BJ (cell line): ENCODE measurements around the gene CALML5. TPM values are rescaled to one million over a fixed set of nuclear protein-coding genes. Genes with fewer than 3 reads are reported as not detected.

Experiments
- CTCF ChIA-PET: fragments of 350-600 bp; formaldehyde crosslinking; extraction: SDS; loops from one replicate; lab custom pipeline; 2021; ENCODE audit warnings: antibody characterized with exemption, inconsistent platforms; lab: Yijun Ruan, JAX
- POLR2A ChIA-PET: fragments of 300-600 bp; sonication (Branson Sonifier 250); formaldehyde crosslinking; extraction: SDS; loops from one replicate; lab custom pipeline; 2021; ENCODE audit warnings: antibody characterized with exemption; lab: Charles Lee
- DNase-seq: peaks from one replicate; pipeline ENCODE4 v3.0.0-alpha.2; 2011; ENCODE audit warnings: low read depth
- H3K27me3 ChIP-seq: 2 replicates; pipeline ENCODE4 v1.6.0; 2011; ENCODE audit warnings: low read length; ENCODE audit not compliant: control insufficient read depth, insufficient read depth
- H3K36me3 ChIP-seq: 2 replicates; pipeline ENCODE4 v1.5.1; 2011; ENCODE audit warnings: low read length; ENCODE audit not compliant: control insufficient read depth, insufficient read depth
- H3K4me3 ChIP-seq: 2 replicates; pipeline ENCODE4 v1.5.1; 2011; ENCODE audit warnings: low read depth, mild to moderate bottlenecking, control low read depth, low read length
- CTCF ChIP-seq: IDR thresholded peaks from 2 replicates; pipeline ENCODE4 v1.5.1; 2011; ENCODE audit warnings: low read depth, mild to moderate bottlenecking, control low read depth, inconsistent platforms, low read length, moderate library complexity; ENCODE audit not compliant: insufficient read depth
- polyA plus RNA-seq: library from polyadenylated mRNA; depleted of rRNA; stranded (reverse); fragments of >200 nt; gene quantifications from 2 replicates; pipeline ENCODE4 v1.2.3, GENCODE V29; 2011

CALML5 gene
- polyA plus RNA-seq, 1 experiment = not detected

DNA sequence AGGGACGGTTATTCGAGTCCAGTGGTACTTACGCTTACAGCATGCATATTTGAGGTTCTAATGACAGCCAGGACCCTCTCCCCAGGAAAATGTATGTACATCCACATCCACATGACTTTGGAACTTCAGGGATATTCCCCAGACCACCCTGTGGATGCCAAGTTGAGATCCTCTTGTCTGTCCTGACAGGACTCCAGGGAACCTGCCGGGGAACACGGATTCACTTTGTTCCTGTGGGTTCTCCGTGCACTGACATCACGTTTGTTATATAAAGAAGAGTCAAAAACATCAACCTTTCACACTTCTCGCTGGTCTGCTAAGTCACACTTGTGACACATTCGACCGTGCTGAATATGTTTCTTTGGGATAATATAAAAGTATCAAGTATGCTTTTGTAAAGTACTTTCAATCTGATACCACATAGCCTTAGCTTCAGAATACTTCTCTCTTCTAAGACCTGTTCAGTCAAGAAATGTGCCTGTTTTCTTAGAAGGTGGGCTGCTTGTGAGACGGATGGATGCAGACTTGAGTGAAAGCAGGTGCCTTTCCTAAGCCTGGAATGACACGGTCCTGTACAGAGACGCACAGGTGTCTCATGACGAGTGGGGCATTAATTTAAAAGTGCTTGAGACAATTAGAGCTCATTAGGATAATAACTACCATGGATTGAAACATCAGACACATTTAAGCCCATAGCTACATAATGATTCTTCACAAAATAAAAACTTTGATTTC is 38.7 kb downstream of the CALML5 start:
- POLR2A ChIA-PET = no interaction called here
- CTCF ChIA-PET = interaction anchor here (1.3 to 2.1 kb wide), 4 partner anchors 18 to 167 kb away, joined by 3 to 16 read pairs (median 3); no protein-coding TSS in a partner anchor
- Histone ChIP-seq H3K27me3 (no peaks in the 10 kb centered on the region), H3K4me3 (no peak overlapping the region), H3K36me3 (peaks cover 9% of the 10 kb centered on the region)
- no peak for DNase-seq
- TF ChIP-seq CTCF = no peak

DNA sequence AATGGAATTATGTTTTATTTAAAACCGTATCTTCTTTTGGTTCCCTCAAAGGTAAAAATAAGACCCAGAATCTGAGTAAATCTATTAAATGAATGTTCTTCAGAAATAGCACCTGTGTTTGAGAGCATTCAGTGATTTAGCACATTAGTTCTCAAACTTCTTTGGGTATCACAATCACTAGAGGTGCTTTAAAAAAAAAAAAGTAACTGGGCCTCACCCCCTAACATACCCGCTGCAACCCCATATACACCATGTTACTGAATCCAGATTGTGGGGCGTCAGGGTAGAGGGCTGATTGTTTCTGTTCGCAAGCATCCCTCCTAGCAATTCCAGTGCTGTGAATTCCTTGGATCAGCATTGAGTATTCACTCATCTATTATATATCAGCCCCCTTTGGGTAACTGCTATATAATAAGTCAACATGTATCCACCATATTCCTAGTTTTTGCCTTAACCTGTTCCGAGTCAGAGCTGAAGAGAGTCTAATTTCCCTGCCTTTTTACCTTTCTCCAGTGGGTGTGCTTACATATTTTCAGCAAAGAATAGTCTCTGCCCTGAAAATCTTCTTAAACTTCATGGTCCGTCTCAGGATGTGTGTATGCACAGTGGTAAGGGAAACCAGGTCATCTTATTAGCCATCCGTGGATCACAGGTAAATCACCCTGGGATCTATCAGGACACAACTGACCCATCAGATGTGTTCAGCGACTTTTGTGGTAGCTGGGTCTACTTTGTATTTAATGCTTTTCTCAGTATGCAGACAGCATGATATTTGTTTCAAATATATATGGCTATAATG is 40.2 kb downstream of the CALML5 start:
- no peak overlapping the region for H3K4me3 ChIP-seq
- DNase-seq = no peak
- POLR2A ChIA-PET = no interaction called here
- H3K27me3 ChIP-seq = no peaks in the 10 kb centered on the region
- CTCF ChIA-PET = no interaction called here
- no peak for TF ChIP-seq CTCF
- peaks cover 9% of the 10 kb centered on the region for H3K36me3 ChIP-seq

- no peak for TF ChIP-seq CTCF
- CTCF ChIA-PET = no interaction called here
- Histone ChIP-seq H3K36me3 (peaks cover 9% of the 10 kb centered on the region), H3K27me3 (no peaks in the 10 kb centered on the region), H3K4me3 (no peak overlapping the region)
- DNase-seq = no peak
- POLR2A ChIA-PET = no interaction called here
Observed at GRCh38 chr10:5458425-5458824, 40.9 kb downstream of the CALML5 start.

GRCh38 chr10:5457741-5458140 is 41.6 kb downstream of the CALML5 start:
- Histone ChIP-seq H3K4me3 (no peak overlapping the region), H3K36me3 (peaks cover 14% of the 10 kb centered on the region), H3K27me3 (no peaks in the 10 kb centered on the region)
- DNase-seq = no peak
- ChIA-PET CTCF (no interaction called here), POLR2A (no interaction called here)
- no peak for TF ChIP-seq CTCF

DNA sequence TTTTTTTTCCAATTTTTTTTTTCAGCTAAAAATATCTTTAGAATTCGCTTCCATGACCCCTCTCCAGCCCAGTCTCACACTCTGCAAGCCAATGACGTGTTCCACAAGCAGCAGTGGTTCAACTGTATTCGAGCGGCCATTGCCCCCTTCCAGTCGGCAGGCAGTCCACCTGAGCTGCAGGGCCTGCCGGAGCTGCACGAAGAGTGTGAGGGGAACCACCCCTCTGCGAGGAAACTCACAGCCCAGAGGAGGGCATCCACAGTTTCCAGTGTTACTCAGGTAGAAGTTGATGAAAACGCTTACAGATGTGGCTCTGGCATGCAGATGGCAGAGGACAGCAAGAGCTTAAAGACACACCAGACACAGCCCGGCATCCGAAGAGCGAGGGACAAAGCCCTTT is 42.8 kb downstream of the CALML5 start:
- H3K36me3 ChIP-seq = peaks cover 17% of the 10 kb centered on the region
- CTCF ChIA-PET = interaction anchor here (1.4 to 5.0 kb wide), 2 partner anchors 11 to 167 kb away, joined by 4 to 20 read pairs; no protein-coding TSS in a partner anchor

More for the DNA sequence above, 42.8 kb downstream of the CALML5 start:
- H3K4me3 ChIP-seq = no peak overlapping the region
- DNase-seq = no peak
- no peak for TF ChIP-seq CTCF
- H3K27me3 ChIP-seq = no peaks in the 10 kb centered on the region
- POLR2A ChIA-PET = interaction anchor here (0.6 kb wide), 1 partner anchor 9 kb away, joined by 3 read pairs; no protein-coding TSS in a partner anchor
